Central memory CD8-positive, alpha-beta T cell (primary cell): ENCODE results near the gene KLHDC7B.
A peak's percentile ranks its signal among the peaks of the same experiment; 100 is the strongest.

Source experiments
- ATAC-seq: fragments of 150-1000 bp; cut with Tn5 transposase; replicated peaks from 2 replicates; pipeline ENCODE4 v1.10.0; 2022; ENCODE audit warnings: mild to moderate bottlenecking, moderate FRiP score, moderate number of reproducible peaks; ENCODE audit not compliant: poor library complexity, severe bottlenecking; ENCODE audit errors: extremely low read depth
- DNase-seq, 2 donors: peaks; one replicate each; pipeline ENCODE4 v3.0.0; 2021; ENCODE audit warnings: low spot score in 2 of 2
- H3K27ac Mint-ChIP-seq: one replicate; pipeline ENCODE4 v1.8.0; 2022; ENCODE audit warnings: low read depth, mild to moderate bottlenecking, moderate library complexity, mixed read lengths
- H3K27me3 Mint-ChIP-seq: one replicate; pipeline ENCODE4 v1.8.0; 2022; ENCODE audit warnings: mixed read lengths
- H3K36me3 Mint-ChIP-seq: one replicate; pipeline ENCODE4 v1.8.0; 2022; ENCODE audit warnings: mild to moderate bottlenecking, moderate library complexity, mixed read lengths; ENCODE audit not compliant: insufficient read depth
- H3K4me1 Mint-ChIP-seq: one replicate; pipeline ENCODE4 v1.8.0; 2022; ENCODE audit warnings: mixed read lengths
- H3K4me3 Mint-ChIP-seq: one replicate; pipeline ENCODE4 v1.8.0; 2022; ENCODE audit warnings: mild to moderate bottlenecking, moderate library complexity, mixed read lengths
- H3K9me3 Mint-ChIP-seq: one replicate; pipeline ENCODE4 v1.8.0; 2022; ENCODE audit warnings: mixed read lengths

The KLHDC7B gene

GRCh38 chr22:50545522-50546325, at the start of gene KLHDC7B:
Gene KLHDC7B, plus strand, starts transcription at chr22:50545899. Its CDS starts 345 bp downstream, at chr22:50546244.
- H3K36me3 Mint-ChIP-seq, result peaks cover 8% of the 10 kb centered on the region
- H3K27ac Mint-ChIP-seq, result peak within 1 kb of the TSS; percentile 91
- H3K4me3 Mint-ChIP-seq, result peak within 1 kb of the TSS; percentile 65
- no peaks in the 10 kb centered on the region for H3K27me3 Mint-ChIP-seq
- H3K9me3 Mint-ChIP-seq, result no peaks in the 10 kb centered on the region
- peaks cover 37% of the 10 kb centered on the region for H3K4me1 Mint-ChIP-seq
- DNase-seq (no peak), ATAC-seq (no peak)

DNA sequence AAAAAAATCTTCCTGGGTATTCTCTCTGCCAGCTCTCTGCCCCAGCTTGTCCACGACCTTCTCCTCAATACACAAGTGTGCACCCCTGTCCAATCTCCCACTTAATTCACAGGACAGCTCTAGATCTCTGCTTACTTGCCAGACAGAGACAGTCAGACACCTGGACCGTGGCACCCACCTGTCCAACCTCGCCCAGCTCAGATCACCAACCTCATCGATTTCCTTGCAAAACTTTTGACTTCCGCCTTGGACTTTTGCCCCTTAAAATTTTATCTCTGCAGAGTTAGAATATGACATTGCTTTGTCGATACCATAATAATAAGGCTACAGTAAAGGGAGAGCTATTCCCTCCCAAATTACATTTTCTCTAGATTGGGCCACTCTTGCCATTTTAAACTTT, 48.6 kb upstream of the KLHDC7B start:
- H3K4me3 Mint-ChIP-seq, result no peak overlapping the region
- no peaks in the 10 kb centered on the region for H3K9me3 Mint-ChIP-seq
- H3K4me1 Mint-ChIP-seq, result peaks cover 11% of the 10 kb centered on the region
- H3K27ac Mint-ChIP-seq, result no peak overlapping the region
- DNase-seq, result no peak
- no peaks in the 10 kb centered on the region for H3K27me3 Mint-ChIP-seq
- peaks cover 5% of the 10 kb centered on the region for H3K36me3 Mint-ChIP-seq
- ATAC-seq, result no peak

- Mint-ChIP-seq H3K9me3 (no peaks in the 10 kb centered on the region), H3K27ac (no peak overlapping the region)
Measured at GRCh38 chr22:50498322-50498890, 47.3 kb upstream of the KLHDC7B start.

GRCh38 chr22:50500452-50500851, 45.2 kb upstream of the KLHDC7B start:
- Mint-ChIP-seq H3K27ac (no peak overlapping the region), H3K9me3 (no peaks in the 10 kb centered on the region), H3K27me3 (no peaks in the 10 kb centered on the region), H3K36me3 (peaks cover 9% of the 10 kb centered on the region), H3K4me3 (no peak overlapping the region), H3K4me1 (peaks cover 11% of the 10 kb centered on the region)
- DNase-seq (no peak), ATAC-seq (no peak)

More at GRCh38 chr22:50498322-50498890, 47.3 kb upstream of the KLHDC7B start:
- DNase-seq, result peak; percentile 40 to 42
- peaks cover 11% of the 10 kb centered on the region for H3K4me1 Mint-ChIP-seq
- H3K4me3 Mint-ChIP-seq, result no peak overlapping the region
- no peaks in the 10 kb centered on the region for H3K27me3 Mint-ChIP-seq
- H3K36me3 Mint-ChIP-seq, result peaks cover 9% of the 10 kb centered on the region
- peak; percentile 78 for ATAC-seq

- H3K4me3 Mint-ChIP-seq, result no peak overlapping the region
- no peak for ATAC-seq
- H3K36me3 Mint-ChIP-seq, result peaks cover 10% of the 10 kb centered on the region
- DNase-seq, result no peak
- no peaks in the 10 kb centered on the region for H3K27me3 Mint-ChIP-seq
- peaks cover 13% of the 10 kb centered on the region for H3K4me1 Mint-ChIP-seq
- H3K9me3 Mint-ChIP-seq, result no peaks in the 10 kb centered on the region
- no peak overlapping the region for H3K27ac Mint-ChIP-seq
Measured at GRCh38 chr22:50502096-50502495, 43.6 kb upstream of the KLHDC7B start.

- Mint-ChIP-seq H3K27me3 (no peaks in the 10 kb centered on the region), H3K36me3 (peaks cover 10% of the 10 kb centered on the region)
Measured at GRCh38 chr22:50502628-50503474, 42.8 kb upstream of the KLHDC7B start.

GRCh38 chr22:50503475-50504145, 42.1 kb upstream of the KLHDC7B start:
- H3K36me3 Mint-ChIP-seq, result peaks cover 14% of the 10 kb centered on the region
- H3K9me3 Mint-ChIP-seq, result no peaks in the 10 kb centered on the region
- H3K4me3 Mint-ChIP-seq, result no peak overlapping the region
- H3K27ac Mint-ChIP-seq, result no peak overlapping the region
- ATAC-seq (no peak), DNase-seq (no peak)
- peaks cover 16% of the 10 kb centered on the region for H3K4me1 Mint-ChIP-seq
- H3K27me3 Mint-ChIP-seq, result no peaks in the 10 kb centered on the region

More at GRCh38 chr22:50502628-50503474, 42.8 kb upstream of the KLHDC7B start:
- no peak overlapping the region for H3K27ac Mint-ChIP-seq
- no peak overlapping the region for H3K4me3 Mint-ChIP-seq
- no peak for ATAC-seq
- H3K9me3 Mint-ChIP-seq, result no peaks in the 10 kb centered on the region
- DNase-seq, result no peak
- H3K4me1 Mint-ChIP-seq, result peaks cover 17% of the 10 kb centered on the region

DNA sequence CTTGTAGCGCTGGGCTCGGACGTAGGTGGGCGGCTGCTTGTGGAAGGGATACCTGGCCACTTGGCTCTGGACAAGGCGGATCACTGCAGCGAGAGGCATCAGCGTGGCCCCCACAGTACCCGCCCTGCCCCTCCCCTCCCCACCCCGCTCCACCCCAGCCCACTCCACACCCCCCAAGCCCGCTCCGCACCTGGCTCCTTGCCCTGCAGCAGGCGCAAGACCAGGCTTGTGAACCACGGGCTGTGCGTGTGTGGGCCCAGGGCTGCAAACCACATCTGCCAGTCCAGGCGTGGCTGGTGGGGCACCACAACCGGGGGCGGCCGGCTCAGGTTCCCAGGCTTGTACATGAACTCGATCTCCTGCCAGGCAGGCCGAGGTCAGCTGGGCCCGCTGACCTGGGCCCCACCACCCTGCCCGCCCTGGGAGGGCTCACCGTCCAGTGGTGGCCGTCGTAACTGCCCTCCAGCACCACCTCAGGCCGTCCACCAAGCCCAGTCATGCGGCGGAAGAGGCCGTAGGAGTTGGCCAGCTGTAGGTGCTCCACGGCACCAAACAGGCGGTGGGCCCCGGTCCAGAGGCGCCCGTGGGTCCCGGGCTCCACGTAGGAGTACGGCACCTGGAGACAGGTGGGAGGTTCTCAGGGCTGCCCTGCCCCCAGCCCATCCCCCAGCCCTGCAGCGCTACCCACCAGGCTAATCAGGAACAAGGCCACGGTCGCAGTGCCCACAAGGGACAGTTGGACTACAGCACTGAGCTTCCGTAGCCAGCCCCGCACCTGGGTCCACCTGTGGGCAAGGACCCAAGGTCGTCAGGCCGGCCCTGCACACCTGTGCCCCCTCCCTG, 41.1 kb upstream of the KLHDC7B start:
- DNase-seq (no peak), ATAC-seq (no peak)
- Mint-ChIP-seq H3K36me3 (peaks cover 16% of the 10 kb centered on the region), H3K4me3 (no peak overlapping the region), H3K9me3 (no peaks in the 10 kb centered on the region), H3K27me3 (no peaks in the 10 kb centered on the region), H3K4me1 (peaks cover 23% of the 10 kb centered on the region), H3K27ac (no peak overlapping the region)

DNA sequence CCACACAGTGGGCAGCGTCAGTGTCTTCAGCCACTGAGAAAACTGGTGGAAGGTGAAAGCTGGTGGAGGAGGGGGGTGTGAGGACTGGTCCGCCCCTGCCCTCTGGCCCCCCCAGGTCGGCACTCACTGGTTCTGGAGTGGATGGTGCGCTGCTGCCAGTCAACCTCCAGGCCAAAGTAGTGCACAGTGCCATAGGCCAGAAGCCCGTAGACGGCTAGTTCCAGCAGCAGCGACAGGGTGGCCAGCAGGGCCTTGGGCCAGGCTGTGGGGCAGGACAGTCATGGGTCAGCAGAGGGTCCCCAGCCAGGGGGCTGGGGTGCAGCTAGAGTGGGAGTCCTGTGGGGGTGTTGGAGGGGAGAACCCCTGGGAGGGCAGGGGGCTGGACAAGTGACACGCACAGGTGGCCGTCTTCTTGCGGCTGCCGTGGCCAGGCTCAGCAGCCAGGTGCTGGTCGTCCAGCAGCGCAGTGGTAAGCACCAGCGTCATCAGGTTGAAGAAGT, 40.4 kb upstream of the KLHDC7B start:
- Mint-ChIP-seq H3K4me1 (peaks cover 24% of the 10 kb centered on the region), H3K36me3 (peaks cover 14% of the 10 kb centered on the region), H3K27ac (no peak overlapping the region), H3K9me3 (no peaks in the 10 kb centered on the region), H3K27me3 (no peaks in the 10 kb centered on the region), H3K4me3 (peak overlapping the region; percentile 94)
- DNase-seq, result no peak
- no peak for ATAC-seq

GRCh38 chr22:50505776-50506610, 39.7 kb upstream of the KLHDC7B start:
- H3K27me3 Mint-ChIP-seq, result no peaks in the 10 kb centered on the region
- H3K9me3 Mint-ChIP-seq, result no peaks in the 10 kb centered on the region
- H3K27ac Mint-ChIP-seq, result no peak overlapping the region
- H3K4me3 Mint-ChIP-seq, result peak overlapping the region; percentile 94
- H3K36me3 Mint-ChIP-seq, result peaks cover 14% of the 10 kb centered on the region
- no peak for ATAC-seq
- peaks cover 24% of the 10 kb centered on the region for H3K4me1 Mint-ChIP-seq
- no peak for DNase-seq
